Stimulated activated naive CD8-positive, alpha-beta T cell treated with anti-CD3 and anti-CD28 coated beads, Interleukin-15, Interleukin-2, amounts not matched to agents 100 U/mL and 50 U/mL, for 24 hours (primary cell): ENCODE measurements around the gene MUC20.

Source experiments
- ATAC-seq: fragments of 150-1000 bp; cut with Tn5 transposase; one replicate; pipeline ENCODE4 v1.10.0; 2021
- DNase-seq: peaks from one replicate; pipeline ENCODE4 v3.0.0; 2021

Gene MUC20

DNA sequence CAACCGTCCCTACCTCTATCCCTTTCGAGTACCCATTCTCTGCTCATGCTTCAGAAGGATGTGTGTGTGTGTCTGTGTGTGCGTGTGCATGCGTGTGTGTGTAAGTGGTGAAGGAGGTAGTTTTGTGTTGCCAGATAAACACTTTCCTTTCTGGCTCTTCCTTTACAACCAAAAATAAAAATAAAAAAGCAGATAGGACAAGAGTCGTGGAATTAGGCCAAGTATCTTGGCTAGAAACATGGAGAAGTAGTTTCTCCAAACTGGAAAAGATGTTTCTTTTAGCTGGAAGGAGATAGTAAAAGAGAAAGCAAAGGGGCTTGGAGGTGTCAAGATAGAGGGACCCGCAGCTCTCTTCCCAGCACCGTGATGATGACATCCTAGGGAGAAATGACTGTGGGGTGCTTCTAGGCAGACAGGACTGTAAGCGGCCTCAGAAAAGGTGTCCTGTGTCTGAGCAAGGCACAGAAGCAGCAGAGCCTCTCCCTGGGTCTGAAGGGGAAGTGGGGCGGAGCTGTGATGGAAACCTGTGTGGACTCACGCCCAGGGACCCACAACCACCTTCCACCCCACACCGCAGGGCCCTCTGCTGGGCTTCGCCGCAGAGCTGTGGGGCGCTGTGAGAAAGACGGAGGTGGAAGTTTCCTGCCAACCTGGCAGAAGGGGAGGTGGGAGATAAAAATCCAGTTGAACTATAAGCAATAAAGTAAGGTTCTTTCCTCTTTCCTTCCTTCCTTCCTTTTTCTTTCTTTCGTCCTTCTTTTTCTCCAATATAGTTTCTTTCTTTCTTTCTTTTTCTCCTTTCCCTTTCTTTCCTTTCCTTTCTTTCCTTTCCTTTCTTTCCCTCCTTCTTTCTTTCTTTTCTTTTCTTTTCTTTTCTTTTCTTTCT lies 35.3 kb downstream of the MUC20 start:
- ATAC-seq (no peak), DNase-seq (no peak)

- DNase-seq, result no peak
- ATAC-seq, result no peak
Observed at GRCh38 chr3:195757438-195757770, 36.6 kb downstream of the MUC20 start.

- DNase-seq (no peak), ATAC-seq (no peak)
Observed at GRCh38 chr3:195757827-195758226, 37.0 kb downstream of the MUC20 start.

- ATAC-seq, result no peak
- no peak for DNase-seq
Observed at GRCh38 chr3:195758721-195759353, 38.1 kb downstream of the MUC20 start.

DNA sequence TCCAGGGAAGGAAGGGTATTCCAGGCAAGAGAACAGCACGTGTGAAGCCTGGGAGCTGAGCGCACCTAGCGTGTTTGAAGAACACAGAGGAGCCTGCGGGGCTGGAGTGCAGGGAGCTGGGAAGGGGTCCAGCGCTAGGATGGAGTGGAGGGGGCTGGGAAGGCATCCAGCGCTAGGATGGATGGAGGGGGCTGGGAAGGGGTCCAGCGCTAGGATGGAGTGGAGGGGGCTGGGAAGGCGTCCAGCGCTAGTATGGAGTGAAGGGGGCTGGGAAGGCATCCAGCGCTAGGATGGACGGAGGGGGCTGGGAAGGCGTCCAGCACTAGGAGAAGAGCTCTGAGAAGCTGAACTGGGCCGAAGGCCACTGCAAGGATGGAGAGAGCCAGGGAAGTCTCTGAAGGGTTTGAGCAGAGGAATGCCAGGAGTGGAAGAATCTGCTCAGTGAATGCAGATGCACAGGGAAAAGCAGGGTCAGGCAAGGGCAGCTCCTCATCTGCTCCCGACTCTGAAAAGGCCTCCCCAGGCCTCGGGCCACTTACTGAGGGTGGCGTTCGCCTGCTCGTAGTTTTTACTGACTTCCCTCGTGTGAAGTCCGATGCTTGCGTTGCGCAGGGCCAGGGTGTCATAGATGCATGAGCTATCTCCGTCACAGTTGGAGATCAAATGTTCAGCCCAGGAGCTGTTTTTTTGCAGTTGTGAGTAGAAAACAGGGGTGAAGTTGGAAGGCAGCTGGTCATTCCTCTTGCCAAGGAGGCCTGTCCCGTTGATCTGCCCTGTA lies 39.8 kb downstream of the MUC20 start:
- ATAC-seq (no peak), DNase-seq (no peak)

- no peak for ATAC-seq
- DNase-seq, result no peak
Observed at GRCh38 chr3:195761123-195761566, 40.4 kb downstream of the MUC20 start.

DNA sequence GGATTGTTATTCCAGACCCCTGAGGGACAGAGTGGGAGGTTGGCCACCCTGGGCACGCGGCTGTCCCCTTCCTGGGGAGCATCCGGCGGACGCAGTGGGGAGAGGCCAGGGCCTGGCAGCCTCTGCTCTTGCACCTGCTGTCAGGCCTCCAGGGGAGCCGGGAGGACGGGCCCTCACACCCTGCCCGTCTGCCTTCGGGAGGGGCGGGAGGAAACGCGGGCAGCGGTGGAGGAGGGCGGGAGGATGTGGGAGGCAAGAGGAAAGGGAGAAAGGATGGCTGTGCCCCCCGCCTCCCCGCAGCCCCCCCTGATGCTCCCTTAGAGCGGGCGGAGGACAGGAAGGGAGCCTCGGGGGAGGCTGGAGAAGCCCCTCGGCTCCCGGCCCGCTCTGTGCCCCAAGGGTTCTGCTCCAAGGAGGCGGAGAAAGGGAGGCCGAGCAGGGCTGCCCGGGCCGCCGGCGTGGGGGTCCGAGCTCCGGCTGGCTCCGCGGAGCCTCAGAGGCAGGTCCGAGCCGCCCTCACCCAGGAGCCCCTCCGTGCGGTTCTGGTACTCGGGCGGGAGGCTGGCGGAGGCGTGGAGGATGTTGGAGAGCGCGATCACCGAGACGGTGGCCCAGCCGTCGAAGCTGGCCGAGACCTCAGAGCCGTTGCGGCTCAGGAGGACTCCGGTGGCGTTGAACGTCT lies 40.9 kb downstream of the MUC20 start:
- DNase-seq, result no peak
- no peak for ATAC-seq

- ATAC-seq (no peak), DNase-seq (no peak)
Observed at GRCh38 chr3:195762249-195762585, 41.4 kb downstream of the MUC20 start.

GRCh38 chr3:195762611-195763010 lies 41.8 kb downstream of the MUC20 start:
- no peak for DNase-seq
- no peak for ATAC-seq

DNA sequence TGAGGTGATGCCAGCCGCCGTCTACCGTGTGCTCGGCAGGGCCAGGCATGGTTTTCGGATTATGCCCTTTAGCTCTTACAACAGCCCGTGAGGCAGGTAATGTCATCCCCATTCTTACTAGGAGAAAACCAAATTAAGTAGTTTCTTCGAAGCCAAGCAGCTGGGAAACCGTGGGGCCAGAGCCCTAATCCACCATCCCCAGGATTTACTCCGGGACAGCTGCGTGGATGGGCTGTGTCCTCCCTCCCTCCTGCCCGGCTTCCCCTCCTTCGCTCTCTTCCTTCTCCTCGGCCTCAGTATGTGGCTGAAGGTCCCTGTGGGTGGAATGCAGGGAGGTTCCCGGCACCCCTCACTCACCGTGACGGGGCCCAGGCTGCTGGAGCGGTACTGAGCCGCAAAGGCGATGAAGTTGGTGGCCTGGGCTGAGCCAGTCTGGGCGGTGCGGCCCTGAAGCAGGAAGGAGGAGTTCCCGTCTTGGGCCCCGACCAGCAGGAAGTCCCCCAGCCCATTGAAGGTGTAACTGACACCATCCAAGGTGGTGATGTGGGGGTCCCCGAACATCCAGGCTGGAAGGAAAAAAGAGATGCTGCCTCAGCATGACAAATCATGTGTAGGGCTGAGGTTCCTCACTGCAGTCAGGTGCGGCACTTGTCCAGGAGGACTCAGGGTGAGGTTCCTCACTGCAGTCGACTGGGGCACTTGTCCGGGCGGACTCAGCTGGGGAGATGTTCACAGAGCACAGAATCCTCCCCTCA lies 42.5 kb downstream of the MUC20 start:
- DNase-seq, result no peak
- ATAC-seq, result no peak

DNA sequence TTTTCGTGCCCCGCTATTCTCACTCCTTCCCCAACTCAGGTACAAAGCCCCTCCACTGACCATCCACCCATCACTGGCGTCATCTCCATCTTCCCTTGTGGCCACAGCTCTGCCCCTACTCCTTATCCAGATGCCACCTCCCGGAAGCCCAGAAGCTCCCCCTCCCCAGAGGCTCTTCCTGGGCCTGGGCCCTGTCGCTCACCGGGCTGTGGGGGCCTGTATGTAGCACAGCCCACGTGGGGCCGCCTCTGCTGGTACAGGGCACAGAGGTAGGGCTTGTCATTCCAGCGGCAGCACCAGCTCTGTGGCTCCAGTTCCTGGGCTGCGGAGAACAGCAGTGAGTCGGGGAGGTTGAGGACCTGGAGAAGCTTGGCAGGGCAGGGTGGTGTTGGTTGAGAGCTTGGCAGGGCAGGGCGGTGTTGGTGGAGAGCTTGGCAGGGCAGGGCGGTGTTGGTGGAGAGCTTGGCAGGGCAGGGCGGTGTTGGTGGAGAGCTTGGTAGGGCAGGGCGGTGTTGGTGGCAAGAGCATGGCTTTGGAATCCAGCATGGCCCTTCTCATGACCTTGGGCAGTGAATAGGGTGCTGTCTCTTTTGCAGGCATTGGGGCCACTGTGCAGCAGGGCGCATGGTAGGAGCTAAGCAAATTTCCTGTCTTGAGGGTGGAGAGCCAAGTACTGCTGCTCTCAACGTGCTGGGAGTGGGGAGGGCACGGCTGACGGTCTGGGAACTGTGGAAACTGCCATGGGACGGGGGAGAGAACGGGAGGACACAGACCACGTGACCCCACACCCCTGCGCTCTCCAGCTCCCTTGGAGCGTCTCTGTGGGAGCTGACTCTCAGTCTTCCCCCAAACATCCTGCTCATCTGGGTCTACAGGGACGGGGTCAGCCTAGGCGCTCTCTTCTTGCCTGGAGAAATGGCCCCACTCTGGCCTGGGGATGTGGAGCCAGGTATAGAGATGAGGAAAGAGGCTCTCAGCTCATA lies 43.4 kb downstream of the MUC20 start:
- ATAC-seq (no peak), DNase-seq (no peak)

- no peak for ATAC-seq
- DNase-seq, result no peak
Observed at GRCh38 chr3:195764961-195765706, 44.4 kb downstream of the MUC20 start.

DNA sequence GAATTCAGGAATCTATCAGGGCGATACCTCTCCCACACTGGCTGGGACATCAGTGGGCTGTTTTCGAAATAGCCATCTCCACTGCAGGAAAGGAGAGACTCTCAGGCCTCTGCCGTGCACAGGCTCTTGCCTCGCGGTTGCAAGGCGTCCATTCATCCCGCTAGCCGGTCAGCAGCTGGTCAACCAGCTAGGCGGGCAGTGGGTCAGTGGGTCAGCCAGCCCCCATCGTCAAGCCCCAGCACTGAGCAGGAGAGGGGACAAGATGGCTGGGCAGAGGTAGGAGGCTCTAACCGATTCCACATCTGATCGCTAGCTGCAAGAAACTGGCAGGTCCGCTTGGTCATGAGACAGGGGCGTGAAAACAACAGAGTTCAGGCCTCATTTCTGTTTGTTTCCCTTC lies 45.9 kb downstream of the MUC20 start:
- DNase-seq (no peak), ATAC-seq (no peak)

DNA sequence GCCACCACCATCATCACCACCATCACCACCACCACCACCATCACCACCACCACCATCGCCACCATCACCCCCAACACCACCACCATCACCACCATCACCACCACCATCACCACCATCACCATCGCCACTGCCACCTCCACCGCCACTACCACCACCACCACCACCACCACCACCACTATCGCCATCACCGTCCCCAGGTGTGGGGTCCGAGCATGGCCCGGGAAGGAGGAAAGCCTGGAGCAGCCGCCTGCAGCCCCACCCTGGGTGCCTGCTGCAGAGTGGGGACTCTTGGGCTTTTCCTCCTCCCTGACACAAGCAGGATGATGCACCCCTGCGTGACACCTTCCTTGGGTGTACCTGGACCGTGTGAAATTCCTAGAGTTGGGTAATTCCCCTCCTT lies 47.0 kb downstream of the MUC20 start:
- DNase-seq (no peak), ATAC-seq (no peak)

- ATAC-seq (no peak), DNase-seq (no peak)
Observed at GRCh38 chr3:195768414-195768813, 47.6 kb downstream of the MUC20 start.

GRCh38 chr3:195768831-195769303 lies 48.1 kb downstream of the MUC20 start:
- no peak for DNase-seq
- ATAC-seq, result peak; percentile 11

DNA sequence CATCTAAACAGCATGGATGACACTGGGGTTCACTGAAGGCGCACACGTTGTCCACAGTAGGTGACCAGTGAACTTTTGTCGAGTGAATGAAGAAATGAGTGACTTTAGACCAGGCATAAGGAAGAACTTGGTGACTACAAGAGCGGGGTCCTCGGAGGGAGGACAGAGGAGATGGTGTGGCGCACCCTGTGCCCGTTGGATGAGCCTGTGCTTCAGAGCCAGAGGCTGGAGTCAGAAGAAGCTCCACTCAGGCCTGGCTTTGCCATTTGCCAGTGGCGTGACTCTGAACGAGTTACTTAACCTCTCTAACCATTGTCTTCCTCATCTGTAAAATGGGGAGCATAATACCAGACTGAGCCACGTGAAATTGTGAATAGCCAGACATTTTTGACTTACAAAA lies 48.8 kb downstream of the MUC20 start:
- no peak for ATAC-seq
- DNase-seq, result no peak

DNA sequence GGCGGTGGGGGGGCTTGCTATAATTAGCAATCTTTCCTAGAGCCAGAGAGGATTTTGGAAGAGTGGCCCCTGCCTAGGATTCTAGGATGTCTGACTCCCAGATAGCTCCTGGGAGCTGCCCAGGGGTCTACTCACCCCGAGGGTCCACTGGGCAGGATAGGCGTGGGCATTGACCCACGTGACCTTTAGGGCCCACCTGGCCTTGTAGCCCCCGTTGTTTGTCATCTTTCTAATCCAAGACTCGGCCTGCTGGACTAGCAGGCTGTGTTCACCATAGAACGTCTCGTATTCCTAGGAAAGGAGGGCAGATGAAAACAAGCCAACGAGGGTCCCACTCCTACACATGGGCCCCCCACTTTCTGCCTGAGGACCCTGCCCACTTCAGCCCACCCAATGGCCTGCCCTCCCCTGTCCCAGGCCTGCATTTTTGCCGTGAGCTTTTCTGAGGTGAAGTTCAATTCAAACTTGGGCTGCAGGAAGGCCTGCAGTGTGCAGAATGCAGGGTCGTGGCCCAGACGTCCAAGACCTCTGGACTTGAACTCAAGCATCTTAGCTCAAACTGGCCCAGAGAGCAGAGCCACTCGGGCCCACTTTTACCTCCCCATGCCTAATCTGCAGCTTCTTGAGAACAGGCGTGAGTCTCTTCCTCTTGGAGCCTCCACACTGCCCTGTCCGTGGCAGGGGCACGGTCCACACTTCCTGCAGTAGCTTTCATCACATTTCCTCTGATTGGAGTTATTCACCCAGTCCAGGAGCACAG lies 49.5 kb downstream of the MUC20 start:
- no peak for DNase-seq
- ATAC-seq, result no peak
